IPS DF 6.9 (cell line): ENCODE results near the gene CEP128.

Experiments used
- DNase-seq: peaks from one replicate; pipeline ENCODE4 v3.0.0-alpha.2; 2013; ENCODE audit warnings: low read depth, low spot score
- H3K27ac ChIP-seq: one replicate; pipeline ENCODE4 v1.5.1; 2013; ENCODE audit warnings: low read length, control low read depth
- H3K27me3 ChIP-seq: 2 replicates; pipeline ENCODE4 v1.6.1; 2013; ENCODE audit warnings: mild to moderate bottlenecking, low read length; ENCODE audit not compliant: control insufficient read depth, insufficient read depth
- H3K36me3 ChIP-seq: 2 replicates; pipeline ENCODE4 v1.6.1; 2013; ENCODE audit warnings: low read length; ENCODE audit not compliant: control insufficient read depth, insufficient read depth
- H3K4me1 ChIP-seq: 2 replicates; pipeline ENCODE4 v1.6.1; 2013; ENCODE audit warnings: low read length; ENCODE audit not compliant: control insufficient read depth, insufficient read depth
- H3K4me3 ChIP-seq: 2 replicates; pipeline ENCODE4 v1.5.1; 2013; ENCODE audit warnings: mild to moderate bottlenecking, low read length
- H3K9me3 ChIP-seq: 2 replicates; pipeline ENCODE4 v1.6.1; 2013; ENCODE audit warnings: low read length, inconsistent platforms; ENCODE audit not compliant: control insufficient read depth, insufficient read depth
- WGBS: extraction: QIAGEN DNeasy Blood & Tissue Kit; methylation state at CpG from one replicate; pipeline ENCODE4 v1.1.7; 2013; ENCODE audit warnings: mixed read lengths, missing lambda C conversion rate; ENCODE audit not compliant: insufficient read length, insufficient coverage; 5-methylcytosine and 5-hydroxymethylcytosine counted together

The CEP128 gene

DNA sequence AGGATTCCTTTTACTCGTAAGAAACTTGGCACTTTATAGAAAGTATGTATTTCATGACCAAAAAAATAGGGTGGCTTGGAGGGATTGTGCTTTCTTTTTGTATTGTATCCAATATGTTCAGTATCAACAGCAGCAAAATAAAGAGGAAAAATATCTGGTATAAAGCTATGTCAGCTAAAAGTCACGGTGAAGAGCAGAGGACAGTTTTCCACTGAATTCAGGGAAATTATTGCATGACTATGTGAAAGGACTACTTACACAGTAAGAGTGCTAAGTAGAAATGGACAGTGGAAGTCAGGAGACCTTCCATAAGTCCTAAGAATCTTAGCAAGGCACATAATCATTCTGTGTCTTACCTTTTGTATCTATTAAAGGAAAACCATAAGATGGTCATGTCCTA lies 33.1 kb upstream of the CEP128 start:
- no peaks in the 10 kb centered on the region for H3K9me3 ChIP-seq
- H3K4me1 ChIP-seq: no peaks in the 10 kb centered on the region
- no peaks in the 10 kb centered on the region for H3K36me3 ChIP-seq
- WGBS: no CpG with 5 or more reads among the region's 2 CpGs
- H3K27ac ChIP-seq: no peak overlapping the region
- H3K4me3 ChIP-seq: no peak overlapping the region
- H3K27me3 ChIP-seq: no peaks in the 10 kb centered on the region
- DNase-seq: no peak

DNA sequence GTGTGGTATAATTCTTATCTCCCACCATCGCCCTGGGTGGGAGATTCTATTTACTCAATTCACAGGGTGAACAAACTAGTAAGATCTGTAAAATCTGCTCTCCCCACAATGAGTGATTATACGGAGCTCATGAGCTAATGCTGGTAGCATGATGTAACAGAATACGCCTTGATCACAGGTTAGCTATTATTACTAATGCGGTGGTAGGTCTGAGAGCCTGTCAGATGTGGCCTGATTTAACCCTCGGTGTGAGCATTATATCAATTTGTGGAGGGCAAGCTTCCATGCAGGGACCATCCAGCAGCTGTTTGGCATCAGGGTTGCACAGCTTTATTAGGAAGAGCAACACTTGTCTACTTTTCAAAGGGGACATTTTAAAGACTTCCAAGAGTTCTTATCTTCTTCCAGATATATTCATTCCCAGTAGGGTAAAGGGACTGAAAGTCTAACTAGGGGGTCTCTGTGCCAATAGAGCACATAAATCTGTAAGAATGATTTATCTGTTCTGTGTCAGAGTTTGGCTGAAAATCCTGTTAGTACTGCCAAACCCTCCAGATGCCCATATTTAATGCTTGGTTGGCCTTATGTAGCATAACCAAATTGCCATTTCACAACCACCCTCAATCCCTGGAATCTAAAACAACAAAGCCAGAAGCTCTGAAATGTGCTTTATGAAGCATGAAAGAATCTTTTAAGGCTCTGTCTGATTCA lies 32.5 kb upstream of the CEP128 start:
- no peaks in the 10 kb centered on the region for H3K27me3 ChIP-seq
- H3K27ac ChIP-seq: no peak overlapping the region
- DNase-seq: no peak
- no CpG with 5 or more reads among the region's 5 CpGs for WGBS
- H3K9me3 ChIP-seq: no peaks in the 10 kb centered on the region
- no peaks in the 10 kb centered on the region for H3K4me1 ChIP-seq
- H3K4me3 ChIP-seq: no peak overlapping the region
- H3K36me3 ChIP-seq: no peaks in the 10 kb centered on the region

DNA sequence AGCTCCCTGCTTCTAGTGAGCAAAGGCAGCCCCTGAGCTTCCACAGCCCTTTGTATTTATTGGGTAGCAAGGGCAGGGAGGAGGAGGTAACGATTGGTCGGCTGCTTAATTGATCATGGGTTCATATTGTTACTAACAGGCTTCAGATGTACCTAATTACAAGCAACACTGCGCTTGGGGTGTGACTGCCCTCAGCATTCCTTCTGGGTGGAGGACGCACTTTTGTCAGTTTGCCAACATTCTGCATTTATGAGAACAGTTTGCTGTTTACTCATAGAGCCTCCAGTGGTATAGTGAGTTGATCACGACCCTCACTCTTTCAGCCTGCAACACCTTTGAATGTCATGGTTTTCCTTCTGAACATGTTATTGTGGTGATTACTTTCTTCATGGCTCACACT lies 23.5 kb upstream of the CEP128 start:
- WGBS: no CpG with 5 or more reads among the region's 5 CpGs
- H3K36me3 ChIP-seq: no peaks in the 10 kb centered on the region
- H3K4me1 ChIP-seq: no peaks in the 10 kb centered on the region
- DNase-seq: no peak
- no peaks in the 10 kb centered on the region for H3K9me3 ChIP-seq
- H3K27ac ChIP-seq: no peak overlapping the region
- no peaks in the 10 kb centered on the region for H3K27me3 ChIP-seq
- H3K4me3 ChIP-seq: no peak overlapping the region

DNA sequence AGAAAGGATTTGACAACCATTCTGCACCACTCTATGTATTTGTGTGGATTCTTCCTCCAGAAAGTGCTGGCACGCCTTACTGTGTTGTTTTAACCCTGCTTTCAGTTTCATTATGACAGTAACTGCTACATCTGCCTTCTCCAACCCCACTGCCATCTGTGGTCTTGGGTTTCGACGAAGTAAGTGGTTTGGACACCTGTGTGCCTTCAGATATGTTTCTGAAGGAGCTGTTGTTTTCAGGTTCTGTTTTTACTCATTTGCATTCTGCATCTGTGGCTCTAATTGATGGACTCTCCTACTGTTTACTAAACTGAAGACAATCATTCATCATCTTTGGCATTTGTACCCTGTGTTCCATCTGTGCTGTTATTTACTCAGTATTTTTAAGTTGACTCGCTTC lies 18.0 kb upstream of the CEP128 start:
- no peak overlapping the region for H3K27ac ChIP-seq
- H3K9me3 ChIP-seq: no peaks in the 10 kb centered on the region
- H3K4me3 ChIP-seq: no peak overlapping the region
- no CpG with 5 or more reads among the region's 4 CpGs for WGBS
- H3K4me1 ChIP-seq: no peaks in the 10 kb centered on the region; the same call in 1 of the 2 replicates
- no peak for DNase-seq
- peaks cover 5% of the 10 kb centered on the region; the same call in 1 of the 2 replicates for H3K27me3 ChIP-seq
- no peaks in the 10 kb centered on the region for H3K36me3 ChIP-seq

DNA sequence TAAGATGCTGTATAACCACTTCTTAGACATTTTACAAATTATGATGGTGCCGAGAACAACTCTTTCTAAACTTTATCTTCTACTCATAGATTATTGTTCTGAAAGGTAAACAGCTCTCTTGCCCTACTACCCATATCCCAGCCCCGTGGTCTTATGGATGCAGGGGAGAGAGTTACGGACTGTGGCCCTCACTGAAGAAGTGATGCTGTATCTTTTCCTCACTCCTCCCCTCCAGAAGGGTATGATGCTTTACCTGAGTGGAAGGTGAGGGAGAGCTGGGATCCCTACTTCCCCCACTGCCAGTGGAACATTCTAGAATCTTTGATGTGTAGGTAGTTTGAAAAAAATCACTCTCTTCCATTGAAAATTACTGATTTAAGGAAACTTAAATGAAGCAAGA lies 17.4 kb upstream of the CEP128 start:
- no peak overlapping the region for H3K4me3 ChIP-seq
- no CpG with 5 or more reads among the region's 3 CpGs for WGBS

DNA sequence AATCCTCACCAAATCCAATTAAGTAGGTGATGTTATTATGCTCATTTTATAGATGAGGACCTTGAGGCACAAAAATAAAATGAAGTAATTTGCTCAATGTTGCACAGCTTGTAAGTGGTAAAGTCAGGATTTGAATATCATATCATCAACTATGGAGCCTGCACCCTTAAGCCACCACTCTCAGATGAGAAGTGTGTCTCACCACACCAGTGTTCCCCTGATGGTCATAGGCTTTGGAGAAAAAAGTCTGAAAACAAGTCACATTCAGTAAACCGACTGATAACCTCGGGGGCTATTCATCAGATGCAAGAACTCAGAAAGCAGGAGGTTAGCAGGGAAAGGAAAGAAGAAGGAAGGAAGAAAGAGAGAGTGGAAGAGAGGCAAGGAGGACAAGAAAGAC lies 16.7 kb upstream of the CEP128 start:
- H3K4me1 ChIP-seq: no peaks in the 10 kb centered on the region; the same call in 1 of the 2 replicates
- H3K27me3 ChIP-seq: peaks cover 5% of the 10 kb centered on the region; the same call in 1 of the 2 replicates
- no peak for DNase-seq
- H3K27ac ChIP-seq: no peak overlapping the region
- whole genome bisulfite sequencing: no CpG with 5 or more reads among the region's 2 CpGs
- no peaks in the 10 kb centered on the region for H3K36me3 ChIP-seq
- no peak overlapping the region for H3K4me3 ChIP-seq
- H3K9me3 ChIP-seq: no peaks in the 10 kb centered on the region

More for the DNA sequence above, 17.4 kb upstream of the CEP128 start:
- peaks cover 5% of the 10 kb centered on the region; the same call in 1 of the 2 replicates for H3K27me3 ChIP-seq
- no peaks in the 10 kb centered on the region; the same call in 1 of the 2 replicates for H3K4me1 ChIP-seq
- no peak overlapping the region for H3K27ac ChIP-seq
- no peaks in the 10 kb centered on the region for H3K36me3 ChIP-seq
- DNase-seq: no peak
- H3K9me3 ChIP-seq: no peaks in the 10 kb centered on the region

DNA sequence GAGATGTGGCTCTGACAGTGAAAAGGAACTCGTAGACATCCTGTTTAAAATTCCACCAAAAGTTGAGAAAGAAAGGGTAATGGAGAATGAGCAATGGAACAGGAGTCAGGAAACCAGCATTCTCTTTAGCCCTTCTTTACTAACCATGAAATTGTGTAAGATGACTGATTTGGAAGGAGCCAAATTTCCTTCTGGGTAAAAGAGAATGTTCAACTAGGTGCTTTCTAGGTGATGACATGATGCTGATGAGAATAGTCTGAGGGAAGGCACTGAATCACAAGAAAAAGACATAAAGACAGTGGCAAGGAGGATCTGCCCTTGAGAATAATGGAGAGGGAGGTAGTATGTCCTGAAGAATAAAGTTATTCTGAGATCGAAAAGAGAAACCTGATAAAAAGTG lies 16.1 kb upstream of the CEP128 start:
- no CpG with 5 or more reads among the region's 2 CpGs for WGBS
- Histone ChIP-seq H3K27ac (no peak overlapping the region), H3K4me1 (no peaks in the 10 kb centered on the region; the same call in 1 of the 2 replicates), H3K36me3 (no peaks in the 10 kb centered on the region), H3K27me3 (peaks cover 5% of the 10 kb centered on the region; the same call in 1 of the 2 replicates), H3K9me3 (no peaks in the 10 kb centered on the region), H3K4me3 (no peak overlapping the region)
- no peak for DNase-seq

DNA sequence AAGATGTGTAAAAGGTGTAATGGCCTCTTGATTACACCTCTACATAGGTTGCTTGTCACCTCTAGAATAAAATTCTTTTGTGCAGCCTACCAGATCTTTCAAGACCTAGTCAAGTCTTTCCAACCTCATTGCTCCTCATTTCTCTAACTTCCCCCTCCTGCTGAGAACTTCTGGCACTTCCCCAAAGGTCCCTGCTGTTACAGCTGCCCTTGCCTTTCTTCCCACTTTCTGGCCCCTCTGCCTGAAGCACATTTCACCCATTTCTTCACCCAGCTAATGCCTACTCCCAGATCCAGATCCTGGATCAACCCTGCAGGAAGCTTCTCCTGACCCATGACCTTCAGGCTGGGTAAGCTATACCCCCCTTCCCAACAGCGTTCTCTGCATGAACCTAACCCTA lies 15.4 kb upstream of the CEP128 start:
- no peak for DNase-seq
- Histone ChIP-seq H3K4me1 (no peaks in the 10 kb centered on the region; the same call in 1 of the 2 replicates), H3K9me3 (no peaks in the 10 kb centered on the region), H3K4me3 (no peak overlapping the region), H3K36me3 (no peaks in the 10 kb centered on the region), H3K27ac (no peak overlapping the region), H3K27me3 (peaks cover 5% of the 10 kb centered on the region; the same call in 1 of the 2 replicates)
- WGBS: no CpG with 5 or more reads among the region's 1 CpG

DNA sequence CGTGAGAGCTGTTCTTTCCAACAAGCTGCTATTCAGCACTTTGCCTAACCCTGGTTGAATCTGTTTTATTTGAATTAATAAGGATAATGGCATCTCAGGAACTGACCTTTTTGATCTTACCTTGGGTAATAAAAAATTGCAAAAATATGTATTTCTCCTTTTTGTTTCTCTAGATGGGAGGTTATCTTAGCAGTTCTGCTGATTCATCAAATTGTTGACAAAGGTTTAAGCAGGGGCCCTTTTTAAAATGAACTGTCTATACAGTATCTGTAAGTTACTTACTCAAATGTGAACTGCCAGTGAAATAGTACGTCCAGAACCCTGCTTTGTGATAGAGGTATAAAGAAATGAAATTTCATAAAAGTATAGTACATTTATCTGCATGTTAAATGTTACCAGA lies 14.6 kb upstream of the CEP128 start:
- no peak for DNase-seq
- Histone ChIP-seq H3K4me3 (no peak overlapping the region), H3K9me3 (no peaks in the 10 kb centered on the region), H3K27me3 (peaks cover 5% of the 10 kb centered on the region; the same call in 1 of the 2 replicates), H3K27ac (no peak overlapping the region), H3K4me1 (no peaks in the 10 kb centered on the region; the same call in 1 of the 2 replicates), H3K36me3 (no peaks in the 10 kb centered on the region)
- WGBS: no CpG with 5 or more reads among the region's 2 CpGs

DNA sequence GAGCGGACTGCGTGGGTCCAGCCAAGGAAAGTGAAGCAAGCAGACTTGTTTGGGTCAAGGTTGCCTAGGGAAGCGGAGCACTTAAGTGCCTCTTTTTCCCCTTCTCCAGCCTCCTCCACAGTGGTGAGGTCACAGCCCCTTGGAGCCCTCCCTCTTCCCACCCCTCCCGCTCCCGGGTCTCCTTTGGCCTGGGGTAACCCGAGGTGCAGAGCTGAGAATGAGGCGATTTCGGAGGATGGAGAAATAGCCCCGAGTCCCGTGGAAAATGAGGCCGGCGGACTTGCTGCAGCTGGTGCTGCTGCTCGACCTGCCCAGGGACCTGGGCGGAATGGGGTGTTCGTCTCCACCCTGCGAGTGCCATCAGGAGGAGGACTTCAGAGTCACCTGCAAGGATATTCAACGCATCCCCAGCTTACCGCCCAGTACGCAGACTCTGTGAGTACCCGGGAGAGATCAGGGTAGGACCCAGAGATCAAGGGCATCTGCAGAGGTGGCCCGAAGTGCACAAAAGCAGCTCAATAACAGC lies 13.9 kb upstream of the CEP128 start, which contains the start of gene TSHR:
Gene TSHR (plus strand): TSS at position 206 of the 526 bp plus-strand sequence. CDS start 60 bp downstream, at position 266.
- WGBS: no CpG with 5 or more reads among the region's 21 CpGs

More for the DNA sequence above, 13.9 kb upstream of the CEP128 start, which contains the start of gene TSHR:
- Histone ChIP-seq H3K9me3 (no peaks in the 10 kb centered on the region), H3K4me3 (peak within 1 kb of the TSS; percentile 58; the same call in 1 of the 2 replicates), H3K36me3 (no peaks in the 10 kb centered on the region), H3K4me1 (no peaks in the 10 kb centered on the region; the same call in 1 of the 2 replicates), H3K27me3 (peaks cover 5% of the 10 kb centered on the region; the same call in 1 of the 2 replicates), H3K27ac (no peak within 1 kb of the TSS)
- no peak for DNase-seq
